Lower lobe of right lung (tissue), 2 donors: ENCODE measurements around the gene RPTOR. TPM values are rescaled to one million over a fixed set of nuclear protein-coding genes. Genes with fewer than 3 reads are reported as not detected.

Experiments used
- ATAC-seq, 2 donors: fragments of 200-7000 bp; cut with Tn5 transposase; one replicate each; pipeline ENCODE4 v1.9.1; 2020 to 2022; ENCODE audit warnings: mild to moderate bottlenecking in 2 of 2, moderate library complexity in 2 of 2
- DNase-seq: peaks from one replicate; pipeline ENCODE4 v3.0.0-alpha.2; 2020
- H3K27ac ChIP-seq: fragments of 200-600 bp; one replicate; pipeline ENCODE4 v1.8.0; 2022
- H3K27me3 ChIP-seq: fragments of 200-600 bp; one replicate; pipeline ENCODE4 v1.8.0; 2022; ENCODE audit warnings: low read depth
- H3K36me3 ChIP-seq: fragments of 200-600 bp; one replicate; pipeline ENCODE4 v1.8.0; 2022; ENCODE audit warnings: mild to moderate bottlenecking
- H3K4me1 ChIP-seq: fragments of 200-600 bp; one replicate; pipeline ENCODE4 v1.8.0; 2022
- H3K4me3 ChIP-seq: fragments of 200-600 bp; one replicate; pipeline ENCODE4 v1.8.0; 2022; ENCODE audit warnings: mild to moderate bottlenecking
- H3K9me3 ChIP-seq: fragments of 200-600 bp; one replicate; pipeline ENCODE4 v1.8.0; 2022
- intact Hi-C: fragments of 100-400 bp; cut with DNase I; formaldehyde crosslinking; loops from one replicate; pipeline ENCODE4 v1.11.0; 2022
- total RNA-seq: library from RNA; stranded (reverse); fragmentation: NEBNext Ultra II Directional; extraction: Animal tissue kit (Norgen Biotek cat#: 25700); gene quantifications from one replicate; pipeline ENCODE4 v1.2.1, GENCODE V29; 2021
- TF ChIP-seq, protein P1 (sequence below): fragments of 200-600 bp; IDR thresholded peaks from one replicate; pipeline ENCODE4 v1.8.0; 2022; ENCODE audit warnings: antibody characterized with exemption, mild to moderate bottlenecking
- donor health status: DM: no; HTN: yes; CAD: no; lungs with severe emphysema.

RPTOR gene
- total RNA-seq, 1 donor from 2014 or later, result 34.0 TPM

DNA sequence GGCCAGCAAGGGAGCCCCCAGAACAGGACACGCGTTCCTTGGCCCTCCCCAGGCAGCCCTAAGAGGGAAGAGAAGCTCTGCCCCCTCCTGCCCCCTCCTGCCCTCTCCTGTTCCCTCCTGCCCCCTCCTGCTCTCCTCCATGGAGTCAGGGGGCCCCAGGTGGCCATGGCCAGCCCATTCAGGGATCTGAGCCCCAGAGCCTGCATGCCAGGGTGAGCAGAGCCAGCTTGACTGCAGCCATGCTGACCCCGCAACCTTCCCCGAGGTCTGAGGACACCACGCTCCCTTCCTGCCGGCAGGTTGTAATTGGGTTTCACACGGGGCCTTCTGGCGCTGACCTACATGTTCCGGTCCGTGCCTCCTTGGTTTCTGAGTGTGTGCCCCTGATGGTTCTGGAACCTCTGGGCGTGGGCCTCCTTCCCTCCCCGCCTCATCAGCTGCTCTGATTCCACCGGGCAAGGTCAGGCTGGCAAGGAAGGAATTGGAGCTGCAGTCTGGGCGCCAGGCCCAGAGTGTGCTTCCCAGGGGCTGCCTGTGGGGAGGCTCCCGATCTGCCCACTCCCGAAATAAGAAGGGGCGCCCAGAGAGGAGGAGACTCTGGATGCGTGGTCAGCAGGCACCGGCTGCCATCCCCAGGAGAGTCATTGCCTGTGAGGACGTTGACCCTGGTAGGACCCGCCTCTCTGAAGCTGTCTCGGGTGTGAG, 44.5 kb upstream of the RPTOR start:
- Histone ChIP-seq H3K9me3 (no peaks in the 10 kb centered on the region), H3K27ac (no peak overlapping the region), H3K4me3 (no peak overlapping the region), H3K4me1 (peaks cover 8% of the 10 kb centered on the region), H3K36me3 (no peaks in the 10 kb centered on the region), H3K27me3 (peaks cover 9% of the 10 kb centered on the region)
- no peak for DNase-seq
- intact Hi-C loops, result no loop called here
- TF ChIP-seq, protein P1, sequence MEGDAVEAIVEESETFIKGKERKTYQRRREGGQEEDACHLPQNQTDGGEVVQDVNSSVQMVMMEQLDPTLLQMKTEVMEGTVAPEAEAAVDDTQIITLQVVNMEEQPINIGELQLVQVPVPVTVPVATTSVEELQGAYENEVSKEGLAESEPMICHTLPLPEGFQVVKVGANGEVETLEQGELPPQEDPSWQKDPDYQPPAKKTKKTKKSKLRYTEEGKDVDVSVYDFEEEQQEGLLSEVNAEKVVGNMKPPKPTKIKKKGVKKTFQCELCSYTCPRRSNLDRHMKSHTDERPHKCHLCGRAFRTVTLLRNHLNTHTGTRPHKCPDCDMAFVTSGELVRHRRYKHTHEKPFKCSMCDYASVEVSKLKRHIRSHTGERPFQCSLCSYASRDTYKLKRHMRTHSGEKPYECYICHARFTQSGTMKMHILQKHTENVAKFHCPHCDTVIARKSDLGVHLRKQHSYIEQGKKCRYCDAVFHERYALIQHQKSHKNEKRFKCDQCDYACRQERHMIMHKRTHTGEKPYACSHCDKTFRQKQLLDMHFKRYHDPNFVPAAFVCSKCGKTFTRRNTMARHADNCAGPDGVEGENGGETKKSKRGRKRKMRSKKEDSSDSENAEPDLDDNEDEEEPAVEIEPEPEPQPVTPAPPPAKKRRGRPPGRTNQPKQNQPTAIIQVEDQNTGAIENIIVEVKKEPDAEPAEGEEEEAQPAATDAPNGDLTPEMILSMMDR, result no peak
- ATAC-seq, result no peak

DNA sequence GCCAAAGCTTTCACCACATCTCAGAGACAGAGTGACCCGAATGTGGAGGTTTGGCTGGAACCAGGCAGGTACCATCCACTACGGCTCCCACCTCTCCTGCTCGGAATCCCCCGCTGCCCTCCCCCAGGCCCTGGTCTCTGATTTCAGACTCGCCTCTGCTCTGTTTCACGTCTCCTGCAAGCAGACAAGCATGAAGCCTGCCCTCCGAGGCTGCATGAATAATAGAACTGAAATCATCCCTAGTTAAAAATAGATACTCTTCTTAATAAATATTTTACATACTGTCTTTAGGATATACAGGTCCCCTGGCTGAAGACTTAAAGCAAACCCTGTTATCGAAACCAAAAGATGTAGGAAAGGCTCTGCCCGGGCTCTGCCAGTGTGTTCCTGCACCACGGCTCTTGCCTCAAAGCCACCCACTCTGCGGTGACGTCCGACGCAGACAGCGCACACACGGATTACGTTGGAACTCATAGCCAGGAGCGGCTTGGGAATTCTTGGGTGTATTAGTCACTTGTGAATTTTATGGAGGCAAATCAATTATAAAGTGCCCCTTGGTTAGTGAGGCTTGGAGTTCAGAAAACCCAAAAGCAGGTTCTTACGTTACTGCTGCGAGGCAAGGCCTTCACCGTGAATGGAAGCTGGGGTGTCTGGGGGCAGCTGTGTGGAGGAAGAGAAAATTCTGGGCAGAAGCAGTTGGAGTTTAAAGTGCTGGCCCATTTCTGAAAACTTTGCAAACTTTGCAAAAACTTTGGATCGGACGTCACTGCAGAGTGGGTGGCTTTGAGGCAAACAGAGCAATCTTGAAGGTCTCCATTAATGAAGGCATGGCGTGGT, 42.7 kb upstream of the RPTOR start:
- ATAC-seq (no peak), DNase-seq (no peak)
- TF ChIP-seq, protein P1, result no peak

DNA sequence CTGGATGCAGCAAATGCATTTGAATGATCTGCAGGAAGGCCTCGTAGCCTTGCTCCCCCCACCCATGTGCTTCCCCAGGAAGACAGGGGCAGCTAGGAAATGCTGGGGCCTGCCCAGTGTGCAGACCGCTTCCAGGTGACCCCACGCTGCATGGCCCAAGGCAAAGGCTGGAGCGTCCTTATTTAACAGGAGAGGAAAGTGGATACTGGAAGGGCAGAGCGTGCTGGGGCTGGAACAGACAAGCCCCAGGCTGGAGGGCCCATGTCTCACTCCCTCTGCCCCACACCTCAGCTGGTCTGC, 42.1 kb upstream of the RPTOR start:
- no peaks in the 10 kb centered on the region for H3K36me3 ChIP-seq
- intact Hi-C loops, result no loop called here
- DNase-seq (no peak), ATAC-seq (no peak)
- H3K27me3 ChIP-seq, result peaks cover 9% of the 10 kb centered on the region
- no peaks in the 10 kb centered on the region for H3K9me3 ChIP-seq
- H3K4me1 ChIP-seq, result peaks cover 8% of the 10 kb centered on the region
- no peak overlapping the region for H3K4me3 ChIP-seq
- TF ChIP-seq, protein P1, result no peak
- H3K27ac ChIP-seq, result no peak overlapping the region

More for the DNA sequence above, 42.7 kb upstream of the RPTOR start:
- intact Hi-C loops, result no loop called here
- H3K4me3 ChIP-seq, result no peak overlapping the region
- peaks cover 9% of the 10 kb centered on the region for H3K27me3 ChIP-seq
- no peak overlapping the region for H3K27ac ChIP-seq
- H3K4me1 ChIP-seq, result peaks cover 8% of the 10 kb centered on the region
- no peaks in the 10 kb centered on the region for H3K36me3 ChIP-seq
- H3K9me3 ChIP-seq, result no peaks in the 10 kb centered on the region

DNA sequence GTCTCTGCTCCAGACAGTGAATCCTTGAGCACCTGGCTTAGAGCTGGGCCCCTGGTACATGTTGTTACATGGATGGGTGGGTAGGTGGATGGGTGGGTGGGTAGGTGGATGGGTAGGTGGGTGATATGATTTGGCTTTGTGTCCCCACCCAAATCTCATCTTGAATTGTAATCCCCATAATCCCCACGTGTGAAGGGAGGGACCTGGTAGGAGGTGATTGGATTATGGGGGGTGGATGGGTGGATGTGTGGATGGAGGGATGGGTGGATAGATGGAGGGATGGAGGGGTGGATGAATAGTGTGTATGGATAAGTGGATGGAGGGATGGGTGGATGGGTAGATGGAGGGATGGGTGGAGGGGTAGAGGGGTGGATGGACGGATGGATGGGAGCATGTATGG, 41.6 kb upstream of the RPTOR start:
- intact Hi-C loops, result no loop called here
- TF ChIP-seq, protein P1, result no peak
- no peak overlapping the region for H3K4me3 ChIP-seq
- H3K36me3 ChIP-seq, result no peaks in the 10 kb centered on the region
- peaks cover 8% of the 10 kb centered on the region for H3K4me1 ChIP-seq
- H3K27ac ChIP-seq, result no peak overlapping the region
- no peaks in the 10 kb centered on the region for H3K9me3 ChIP-seq
- no peak for ATAC-seq
- no peak for DNase-seq
- H3K27me3 ChIP-seq, result peaks cover 9% of the 10 kb centered on the region

DNA sequence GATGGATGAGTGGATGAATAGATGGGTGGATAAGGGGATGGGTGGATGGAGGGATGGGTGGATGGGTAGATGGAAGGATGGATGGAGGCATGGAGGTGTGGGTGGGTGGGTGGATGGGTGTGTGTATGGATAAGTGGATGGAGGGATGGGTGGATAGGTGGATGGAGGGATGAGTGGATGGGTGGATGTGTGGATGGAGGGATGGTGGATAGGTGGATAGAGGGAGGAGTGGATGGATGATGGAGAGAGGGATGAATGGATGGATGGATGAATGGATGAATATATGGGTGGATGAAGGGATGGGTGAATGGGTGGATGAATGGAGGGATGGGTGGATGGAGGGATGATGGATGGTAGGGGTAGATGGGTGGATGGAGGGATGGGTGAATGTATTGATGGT, 40.7 kb upstream of the RPTOR start:
- no peaks in the 10 kb centered on the region for H3K9me3 ChIP-seq
- H3K36me3 ChIP-seq, result no peaks in the 10 kb centered on the region
- no peak for DNase-seq
- no peak for ATAC-seq
- H3K27ac ChIP-seq, result no peak overlapping the region
- H3K4me3 ChIP-seq, result no peak overlapping the region
- H3K4me1 ChIP-seq, result no peaks in the 10 kb centered on the region
- intact Hi-C loops, result no loop called here
- H3K27me3 ChIP-seq, result peaks cover 6% of the 10 kb centered on the region
- TF ChIP-seq, protein P1, result no peak
